Superior temporal gyrus (tissue), 1 donor: Measurements from ENCODE around the gene SYF2.
"Not testable (repeated sequence)": the region's sequence is repeated elsewhere in the genome, so short reads cannot be mapped to it uniquely, and the experiment has no call there.

Experiments used
- DNase-seq: peaks from one replicate; pipeline ENCODE4 v3.0.0-alpha.2; 2016; ENCODE audit errors: extremely low spot score

The SYF2 gene

DNA sequence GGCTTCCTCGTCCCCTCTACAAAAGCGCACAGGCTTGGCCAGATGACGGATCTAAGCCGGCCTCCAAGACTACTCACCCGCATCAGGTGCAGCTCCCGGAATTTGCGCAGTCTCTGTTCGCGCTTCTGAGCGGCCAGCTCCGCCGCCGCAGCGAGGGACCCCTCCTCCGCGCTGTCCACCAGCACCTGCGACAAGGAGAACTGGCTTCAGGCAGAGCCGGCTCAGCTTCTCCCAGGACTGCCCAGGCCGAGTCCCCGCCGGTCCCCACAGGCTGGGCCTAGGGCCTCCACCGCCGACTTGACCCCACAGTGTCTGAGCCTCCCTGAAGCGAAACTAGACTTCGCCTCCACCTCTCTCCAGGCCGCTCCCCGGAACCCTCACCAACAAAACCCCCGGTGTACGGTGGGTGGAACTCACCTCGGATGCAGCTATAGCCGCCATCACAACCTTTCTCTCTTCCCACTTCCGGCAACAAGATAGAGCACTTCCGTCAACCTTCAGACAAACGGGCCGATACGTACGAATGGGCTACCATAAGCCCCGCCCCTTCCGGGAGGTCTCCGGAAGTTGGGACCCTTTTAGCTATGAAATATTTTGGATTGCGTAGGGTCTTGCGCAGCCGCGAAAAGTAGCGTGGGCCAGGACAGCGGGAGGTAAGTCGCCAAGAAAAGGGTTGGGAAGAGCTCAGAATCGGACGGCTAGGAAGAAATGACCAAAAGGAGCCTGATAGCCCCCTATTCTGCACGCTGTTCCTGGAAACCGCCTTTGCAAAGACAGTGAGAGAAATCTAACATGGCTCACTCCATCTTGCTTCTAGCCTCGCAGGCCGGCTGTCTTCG lies at the start of gene SYF2:
TSS of gene SYF2 (minus strand) at position 476 of the 839 bp plus-strand sequence. CDS start at position 441, 35 bp downstream.
- DNase-seq = peak; percentile 97

DNA sequence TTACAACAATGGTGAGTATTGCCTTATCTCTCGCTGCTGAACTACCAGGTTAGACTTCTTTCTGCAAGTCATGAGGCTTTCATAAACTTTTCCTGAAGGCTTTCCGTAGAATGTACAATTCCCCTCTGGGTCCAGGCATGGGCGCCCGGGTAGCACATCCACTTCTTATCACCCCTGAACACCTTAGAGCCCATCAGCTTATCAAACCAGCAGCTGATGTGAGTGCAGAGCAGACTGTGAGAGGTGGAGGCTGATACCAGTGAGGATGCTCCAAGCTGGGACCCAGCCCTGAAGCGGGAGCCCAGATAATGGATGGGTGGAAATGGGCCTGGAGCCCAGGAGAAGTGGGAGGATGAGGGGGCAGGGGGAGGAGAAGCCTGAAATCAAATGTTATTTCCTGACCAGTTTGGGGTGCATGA lies 47.4 kb upstream of the SYF2 start:
- DNase-seq = not testable (repeated sequence)

GRCh38 chr1:25278790-25279189 lies 46.5 kb upstream of the SYF2 start:
- DNase-seq = not testable (repeated sequence)

DNA sequence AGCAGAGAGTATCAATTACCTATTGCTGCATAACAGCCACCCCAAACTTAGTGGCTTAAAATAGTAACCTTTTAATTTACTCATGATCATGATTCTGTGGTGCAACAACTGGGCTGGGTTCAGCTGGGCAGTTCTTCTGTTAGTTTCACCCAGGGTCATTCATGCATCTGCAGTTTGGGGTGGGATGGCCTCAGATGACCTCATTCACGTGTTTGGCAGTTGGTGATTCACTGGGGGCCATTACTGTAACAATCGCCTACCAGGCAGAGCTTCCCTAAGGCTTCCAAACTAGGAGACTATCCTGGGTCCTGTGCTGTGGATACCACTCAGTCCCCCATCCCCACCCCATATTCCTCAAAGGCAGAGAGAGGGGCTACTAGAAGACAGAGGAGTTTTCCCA lies 46.1 kb upstream of the SYF2 start:
- not testable (repeated sequence) for DNase-seq

DNA sequence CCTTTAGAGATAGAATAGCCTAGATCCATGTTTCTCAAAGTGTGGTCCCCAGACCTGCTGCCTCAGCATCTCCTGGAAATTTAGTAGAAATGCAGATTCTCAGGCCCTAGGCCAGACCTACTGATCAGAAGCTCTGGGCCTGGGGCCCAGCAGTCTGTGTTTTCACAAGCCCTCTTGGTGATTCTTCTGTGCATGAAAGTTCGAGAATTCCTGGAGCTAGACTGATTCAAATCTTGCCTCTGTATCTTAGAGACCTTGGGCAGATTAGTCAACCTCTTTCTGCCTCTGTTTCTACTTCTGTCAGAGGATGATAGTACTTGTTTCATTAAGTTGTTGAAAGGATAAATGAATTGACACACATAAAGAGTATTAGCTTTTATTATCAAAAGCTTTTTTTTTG lies 45.0 kb upstream of the SYF2 start:
- DNase-seq = not testable (repeated sequence)

- not testable (repeated sequence) for DNase-seq
These were observed 43.3 kb upstream of the SYF2 start for GRCh38 chr1:25275648-25276047.

GRCh38 chr1:25272238-25272637 lies 39.9 kb upstream of the SYF2 start, which contains the start of gene RHD:
TSS of gene RHD (plus strand) at chr1:25272509. CDS start at chr1:25272548, 39 bp downstream.
- DNase-seq = not testable (repeated sequence)

DNA sequence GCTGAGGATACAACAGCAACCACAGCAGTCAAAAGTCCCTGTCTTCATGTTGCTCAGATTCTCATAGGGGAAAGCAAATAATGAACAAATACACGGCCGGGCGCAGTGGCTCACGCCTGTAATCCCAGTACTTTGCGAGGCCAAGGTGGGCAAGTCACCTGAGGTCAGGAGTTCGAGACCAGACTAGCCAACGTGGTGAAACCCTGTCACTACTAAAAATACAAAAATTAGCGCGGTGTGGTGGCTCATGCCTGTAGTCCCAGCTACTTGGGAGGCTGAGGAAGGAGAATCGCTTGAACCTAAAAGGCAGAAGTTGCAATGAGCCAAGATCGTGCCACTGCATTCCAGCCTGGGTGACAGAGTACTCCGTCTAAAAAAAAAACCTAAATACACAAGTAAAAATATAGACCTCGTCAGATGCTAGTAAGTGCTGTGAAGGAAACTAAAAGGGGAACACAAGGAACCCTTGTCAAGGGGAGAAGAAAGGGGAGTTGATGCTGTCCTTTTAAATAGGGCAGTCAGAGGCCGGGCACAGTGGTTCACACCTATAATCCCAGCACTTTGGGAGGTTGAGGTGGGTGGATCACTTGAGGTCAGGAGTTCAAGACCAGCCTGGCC lies 36.0 kb upstream of the SYF2 start:
- DNase-seq = not testable (repeated sequence)

DNA sequence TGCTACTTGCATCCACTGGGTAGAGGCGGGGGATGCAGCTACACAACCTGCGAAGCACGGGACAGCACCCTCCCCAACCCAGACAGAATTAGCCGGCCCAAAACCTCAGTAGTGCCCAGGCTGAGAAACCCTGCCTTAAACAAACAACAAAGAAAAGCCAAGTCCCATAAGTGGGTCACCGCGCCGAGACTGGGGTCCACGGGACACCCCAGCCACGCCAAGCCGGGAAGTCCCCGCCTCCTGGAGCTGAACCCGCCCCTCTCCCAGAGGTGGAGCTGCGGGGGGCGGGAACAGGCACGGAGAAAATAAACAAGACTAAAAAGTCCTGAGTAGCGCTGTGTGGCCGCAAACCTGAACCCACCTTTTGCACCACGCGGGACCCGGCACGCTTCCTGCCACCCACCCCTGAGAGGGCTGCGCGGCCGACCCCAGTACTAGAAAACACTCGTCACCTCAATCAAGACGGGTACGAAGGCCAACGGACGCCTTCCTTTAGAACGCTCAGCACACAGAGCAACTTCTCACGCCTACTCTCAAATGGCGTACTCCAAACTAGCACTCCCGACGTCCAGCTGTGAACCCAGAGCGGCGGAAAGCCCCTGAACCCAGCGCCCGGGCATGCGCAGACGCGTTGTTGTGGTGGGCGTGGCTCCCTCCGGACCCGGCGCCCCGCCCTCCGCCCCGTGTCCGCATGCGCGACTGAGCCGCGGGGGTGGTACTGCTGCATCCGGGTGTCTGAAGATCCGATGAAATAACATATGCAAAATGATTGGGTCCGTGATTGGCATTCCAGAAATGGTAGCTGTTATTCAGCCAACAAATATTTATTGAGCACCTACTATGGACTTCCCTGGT lies 35.2 kb upstream of the SYF2 start:
- DNase-seq = peak; percentile 67

DNA sequence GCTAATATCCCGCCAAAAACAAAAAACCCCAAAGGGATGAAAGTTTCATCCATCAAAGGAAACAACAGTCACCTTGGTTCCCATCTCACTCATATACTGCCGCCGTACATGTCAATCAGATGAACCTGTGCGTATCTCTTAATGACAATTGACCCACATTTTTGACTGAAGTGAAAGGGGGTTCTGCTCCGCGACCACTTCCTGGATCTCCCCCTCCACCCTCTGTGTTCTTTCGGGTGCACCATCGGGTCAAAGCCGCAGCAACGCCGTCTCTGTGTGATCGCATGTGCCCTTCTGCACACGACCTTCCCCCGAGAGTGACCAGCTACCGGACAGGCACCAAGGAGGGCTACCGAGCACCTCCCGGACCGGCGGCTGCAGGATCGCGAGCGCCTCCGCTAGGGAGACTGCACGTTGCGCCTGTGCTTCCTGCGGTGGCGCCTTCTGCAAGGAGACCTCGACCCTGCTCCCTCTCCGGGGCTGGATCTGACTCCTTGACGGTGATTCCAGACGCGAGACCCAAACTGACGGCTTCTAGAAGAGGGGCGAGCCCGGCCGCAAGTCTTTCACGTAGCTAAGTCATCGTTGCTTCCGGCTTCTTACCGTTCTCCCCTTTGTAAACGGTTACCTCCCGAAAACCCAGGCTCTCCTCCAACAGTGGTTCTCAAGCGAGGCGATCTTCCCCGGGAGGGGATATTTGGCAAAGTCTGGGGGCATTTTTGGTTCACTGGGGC lies 34.4 kb upstream of the SYF2 start:
- not testable (repeated sequence) for DNase-seq

- DNase-seq = not testable (repeated sequence)
These were observed 28.0 kb upstream of the SYF2 start for GRCh38 chr1:25260336-25260735.

- DNase-seq = not testable (repeated sequence)
These were observed 27.5 kb upstream of the SYF2 start for GRCh38 chr1:25259813-25260212.

DNA sequence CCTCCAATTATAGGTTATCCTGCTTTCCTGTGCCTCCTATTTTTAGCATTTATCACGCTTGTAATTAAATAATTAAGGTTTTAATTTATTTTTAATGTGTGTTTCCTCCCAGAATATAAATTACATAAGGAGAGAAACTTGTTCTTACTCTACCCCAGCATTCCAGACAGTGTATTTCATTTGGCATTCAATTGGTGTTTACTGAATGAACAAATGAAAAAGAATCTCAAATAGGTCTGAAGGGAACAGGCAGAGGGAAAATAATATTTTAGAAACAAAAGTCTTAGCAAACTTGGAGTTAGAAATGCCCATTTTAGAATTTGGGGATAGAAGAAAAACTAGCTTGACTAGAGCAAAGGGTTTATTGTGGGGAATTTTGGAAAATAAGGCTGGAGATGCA lies 24.9 kb upstream of the SYF2 start:
- DNase-seq = no peak

DNA sequence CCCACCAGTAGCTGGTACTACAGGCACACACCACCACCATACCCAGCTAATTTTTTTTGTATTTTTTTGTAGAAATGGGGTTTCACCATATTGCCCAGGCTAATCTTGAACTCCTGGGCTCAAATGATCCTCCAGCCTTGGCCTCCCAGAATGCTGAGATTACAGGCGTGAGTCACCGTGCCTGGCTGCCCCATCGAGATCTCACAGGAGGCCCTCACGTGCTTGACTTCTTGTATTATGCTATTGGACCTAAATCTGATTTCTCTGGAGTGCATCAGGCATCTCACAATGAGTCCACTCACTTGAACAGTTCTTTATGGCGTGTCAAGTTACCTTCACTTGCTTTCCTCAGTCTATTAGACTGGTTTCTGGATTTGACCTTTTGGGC lies 24.3 kb upstream of the SYF2 start:
- no peak for DNase-seq

DNA sequence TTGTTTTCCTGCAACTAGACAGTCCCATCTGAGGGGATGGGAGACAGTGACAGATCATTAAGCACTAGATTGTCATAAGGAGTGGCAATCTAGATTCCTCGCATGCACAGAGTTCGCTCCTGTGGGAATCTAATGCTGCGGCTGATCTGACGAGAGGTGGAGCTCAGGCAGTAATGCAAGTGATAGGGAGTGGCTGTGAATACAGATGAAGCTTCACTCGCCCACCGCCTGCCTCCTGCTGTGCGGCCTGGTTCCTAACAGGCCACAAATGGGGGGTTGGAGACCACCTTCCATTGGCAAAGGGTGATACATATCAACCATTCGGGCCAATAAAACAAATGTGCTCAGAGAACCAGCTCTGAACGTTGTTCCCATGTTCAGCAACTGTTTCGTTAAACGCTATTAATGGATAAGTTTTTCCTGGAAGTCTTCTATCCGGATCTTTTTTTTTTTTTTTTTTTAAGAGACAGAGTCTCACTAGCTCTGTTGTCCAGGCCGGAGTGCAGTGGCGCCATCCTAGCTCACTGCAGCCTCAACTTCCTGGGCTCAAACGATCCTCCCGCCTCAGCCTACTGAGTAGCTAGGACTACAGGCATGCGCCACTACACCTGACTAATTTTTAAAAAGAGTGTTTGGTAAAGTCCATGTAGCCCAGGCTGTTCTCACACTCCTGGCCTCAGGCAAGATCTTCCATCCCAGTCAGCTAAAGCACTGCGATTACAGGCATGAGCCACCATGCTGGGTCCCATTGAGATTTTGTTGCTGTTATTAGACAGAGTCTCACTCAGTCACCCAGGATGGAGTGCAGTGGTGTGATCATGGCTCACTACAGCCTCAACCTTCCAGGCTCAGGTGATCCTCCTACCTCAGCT lies 23.6 kb upstream of the SYF2 start:
- DNase-seq = no peak

DNA sequence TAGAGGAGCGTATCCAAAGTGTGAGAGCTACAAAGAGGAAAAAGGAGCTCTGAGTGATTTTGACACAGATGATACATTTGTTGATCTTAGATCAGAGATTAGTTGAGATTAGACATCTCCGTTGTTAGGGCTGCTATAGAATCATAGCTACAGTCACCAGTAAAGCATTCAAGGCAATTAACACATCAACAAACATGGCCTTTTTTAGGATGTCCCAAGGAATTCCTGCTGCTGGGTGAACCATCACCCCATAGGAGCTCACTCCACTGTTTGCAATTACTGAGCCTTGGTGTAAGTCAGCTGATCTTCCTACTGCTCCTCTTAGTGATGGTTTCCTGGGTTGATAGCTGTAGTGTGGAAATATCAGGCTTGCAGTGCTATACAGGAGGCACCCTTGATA lies 21.6 kb upstream of the SYF2 start:
- no peak for DNase-seq

DNA sequence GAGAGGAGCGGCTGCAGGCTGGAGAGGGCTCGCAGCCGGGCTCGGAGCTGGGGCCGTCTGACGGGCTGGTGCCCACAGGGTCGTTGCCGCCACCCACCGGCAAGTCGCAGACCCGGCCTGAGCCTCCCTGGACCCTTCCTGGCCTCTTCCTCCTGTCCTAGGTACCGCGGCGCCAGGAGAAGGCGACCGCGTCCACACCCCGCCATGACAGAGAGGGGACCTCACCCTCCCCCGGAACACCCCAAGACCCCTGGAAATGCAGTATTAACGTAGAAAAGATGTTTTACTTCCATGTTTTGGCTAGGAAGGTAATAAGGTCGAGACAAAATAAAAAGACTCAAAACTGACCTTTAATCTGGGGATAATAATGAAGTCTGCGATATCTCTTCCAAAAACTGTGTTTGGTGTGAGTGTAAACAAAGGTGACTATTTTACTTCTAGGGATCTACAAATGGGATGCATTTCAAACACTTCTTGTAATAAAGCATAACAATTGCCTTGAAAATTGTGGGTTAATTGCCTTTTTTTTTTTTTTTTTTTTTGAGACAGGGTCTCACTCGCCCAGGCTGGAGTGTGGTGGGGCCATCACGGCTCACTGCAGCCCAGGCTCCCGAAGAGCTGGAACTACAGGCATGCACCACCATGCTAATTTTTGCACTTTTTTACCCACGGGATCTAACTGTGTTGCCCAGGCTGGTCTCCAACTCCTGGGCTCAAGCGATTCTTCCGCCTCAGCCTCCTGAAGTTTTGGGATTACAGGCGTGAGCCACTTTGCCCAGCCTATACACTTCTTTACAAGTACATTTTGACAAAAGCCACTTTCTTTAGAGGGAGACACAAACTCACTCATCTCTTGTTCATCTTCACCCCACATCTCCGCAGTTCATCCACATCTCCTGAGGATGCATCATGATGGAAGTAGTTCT lies 15.8 kb upstream of the SYF2 start:
- DNase-seq = no peak

GRCh38 chr1:25247024-25247828 lies 14.9 kb upstream of the SYF2 start, which contains the start of gene RSRP1:
TSS of gene RSRP1 (minus strand) at chr1:25247454. CDS start at chr1:25246963, 491 bp downstream.
- DNase-seq = peak; percentile 99
